ENCODE results near the gene TMEM175. TPM values are rescaled to one million over a fixed set of nuclear protein-coding genes. Genes with fewer than 3 reads are reported as not detected.

TMEM175 gene
- total and polyA plus RNA-seq, 2 of the 8 experiments (the other 6 are each of a cell fraction or from before 2014, with no cell fraction given) = 4.9 to 20.7 TPM

GRCh38 chr4:898869-899555 lies 33.2 kb upstream of the TMEM175 start:
- POLR2A ChIA-PET (ENCODE audit: partially characterized antibody) = interaction anchor here (0.6 to 1.0 kb wide), 2 partner anchors 16 to 132 kb away, joined by 3 to 6 read pairs; no protein-coding TSS in a partner anchor
- 96% methylated on average over 27 of the region's 27 CpGs; no CpG with 5 or more reads in 1 of the 2 experiments for WGBS, 2 experiments (ENCODE audit: extremely low coverage in 1 of 2, insufficient coverage in 1 of 2, insufficient read length in 1 of 2, insufficient replicate concordance in 2 of 2, low coverage in 1 of 2, low lambda C conversion rate in 2 of 2, missing lambda C conversion rate in 1 of 2)
- peaks cover 2 to 16% of the 10 kb centered on the region in 2 experiments for H4K20me1 ChIP-seq (replicated peaks in 1 of 2; ENCODE audit: control insufficient read depth in 1 of 2, insufficient read depth in 2 of 2, low read length in 2 of 2)

More at GRCh38 chr4:898869-899555, 33.2 kb upstream of the TMEM175 start:
- H2BK20ac ChIP-seq (ENCODE audit: low read length) = no peak overlapping the region
- no peak overlapping the region for H3K9ac ChIP-seq (replicated peaks in 1 of 4; ENCODE audit: extremely low read depth in 1 of 4, low read depth in 3 of 4, low read length in 3 of 4)
- FAIRE-seq = no peak
- no peaks in the 10 kb centered on the region for H3K9me3 ChIP-seq (ENCODE audit: insufficient read depth in 2 of 2, low read depth in 1 of 2, low read length in 1 of 2)
- no peak overlapping the region for H2AFZ ChIP-seq (ENCODE audit: low read length)
- peaks cover 0 to 8% (median 0%) of the 10 kb centered on the region in 4 experiments; a peak in 3 of 7 replicates for H3K4me1 ChIP-seq (replicated peaks in 1 of 4; ENCODE audit: control insufficient read depth in 3 of 4, insufficient read depth in 4 of 4, low read length in 3 of 4)
- no peak overlapping the region for H3K23ac ChIP-seq (ENCODE audit: insufficient read length)
- peaks cover 0 to 8% (median 1%) of the 10 kb centered on the region in 4 experiments; a peak in 2 of 8 replicates for H3K36me3 ChIP-seq (ENCODE audit: control insufficient read depth in 2 of 4, insufficient read depth in 4 of 4, low read length in 3 of 4)
- no peak overlapping the region; the same call in 1 of the 2 replicates for H2BK12ac ChIP-seq (ENCODE audit: low read depth, low read length)
- no peak overlapping the region for H2BK120ac ChIP-seq (replicated peaks; ENCODE audit: low read depth, low read length)
- no peak overlapping the region for H3K56ac ChIP-seq (replicated peaks; ENCODE audit: insufficient read length, low read depth, low read length)
- H3K4me2 ChIP-seq (ENCODE audit: insufficient read depth in 1 of 2, low read depth in 2 of 2, low read length in 2 of 2) = no peak overlapping the region
- no peak overlapping the region for H3K27ac ChIP-seq (ENCODE audit: low read depth, low read length)
- H3K79me2 ChIP-seq (ENCODE audit: control insufficient read depth in 1 of 2, insufficient read depth in 2 of 2, low read length in 2 of 2) = no peaks in the 10 kb centered on the region
- TF ChIP-seq ASH2L (IDR thresholded peaks at IDR 0.05; ENCODE audit: low read length) (no peak), TCF12 (IDR thresholded peaks at IDR 0.05; ENCODE audit: low read depth, low read length) (no peak), EP300 (IDR thresholded peaks at IDR 0.05; ENCODE audit: borderline replicate concordance in 1 of 2, low read depth in 2 of 2, low read length in 2 of 2) (no peak), BCL11A (IDR thresholded peaks at IDR 0.05; ENCODE audit: low read depth in 2 of 2, low read length in 2 of 2) (no peak), FOSL1 (IDR thresholded peaks at IDR 0.05; ENCODE audit: insufficient read depth, low read depth, low read length) (no peak), NANOG (IDR thresholded peaks at IDR 0.05; ENCODE audit: insufficient read depth, low read depth, low read length, poor library complexity, severe bottlenecking) (no peak)
- no peak overlapping the region for H3K18ac ChIP-seq (ENCODE audit: extremely low read depth, low read length)
- H3K4ac ChIP-seq (replicated peaks; ENCODE audit: insufficient read length, low read depth, low read length) = no peak overlapping the region
- no peak overlapping the region for H4K5ac ChIP-seq (ENCODE audit: insufficient read length, low read depth, low read length)
- H3K79me1 ChIP-seq (ENCODE audit: low read depth, low read length) = peaks cover 6% of the 10 kb centered on the region
- no peak overlapping the region for H4K8ac ChIP-seq (ENCODE audit: extremely low read depth, insufficient read depth, low read length)
- no peak overlapping the region for H2BK15ac ChIP-seq (ENCODE audit: low read length)
- H3K4me3 ChIP-seq (ENCODE audit: extremely low read depth in 1 of 4, insufficient read depth in 2 of 4, low read depth in 3 of 4, low read length in 4 of 4) = no peak overlapping the region
- H4K91ac ChIP-seq (replicated peaks; ENCODE audit: insufficient read length, low read length) = no peak overlapping the region
- no peak overlapping the region for H3K14ac ChIP-seq (ENCODE audit: insufficient read length)
- CTCF ChIA-PET (ENCODE audit: partially characterized antibody) = interaction anchor here (1.1 kb wide), 2 partner anchors 27 to 33 kb away, joined by 3 read pairs; partner anchors contain the start of genes GAK and TMEM175
- DNase-seq (ENCODE audit: low read depth in 1 of 2, low spot score in 2 of 2) = no peak
- H3K27me3 ChIP-seq (replicated peaks in 1 of 4; ENCODE audit: control insufficient read depth in 3 of 4, extremely low read depth in 1 of 4, insufficient read depth in 3 of 4, low read length in 3 of 4) = no peaks in the 10 kb centered on the region
- no peak overlapping the region for H2AK5ac ChIP-seq (ENCODE audit: low read depth, low read length)
- H3K23me2 ChIP-seq (ENCODE audit: low read depth, low read length) = no peaks in the 10 kb centered on the region
- peak overlapping the region; percentile 52 for H2BK5ac ChIP-seq (ENCODE audit: low read depth, low read length)
